NCI-H1436 (cell line): ENCODE data around the gene RSAD2.
"Not testable (repeated sequence)": the region's sequence is repeated elsewhere in the genome, so short reads cannot be mapped to it uniquely, and the experiment has no call there.

ENCODE experiments used
- DNase-seq: peaks from one replicate; lab custom pipeline; 2025; lab: John Stamatoyannopoulos, UW

Gene RSAD2

DNA sequence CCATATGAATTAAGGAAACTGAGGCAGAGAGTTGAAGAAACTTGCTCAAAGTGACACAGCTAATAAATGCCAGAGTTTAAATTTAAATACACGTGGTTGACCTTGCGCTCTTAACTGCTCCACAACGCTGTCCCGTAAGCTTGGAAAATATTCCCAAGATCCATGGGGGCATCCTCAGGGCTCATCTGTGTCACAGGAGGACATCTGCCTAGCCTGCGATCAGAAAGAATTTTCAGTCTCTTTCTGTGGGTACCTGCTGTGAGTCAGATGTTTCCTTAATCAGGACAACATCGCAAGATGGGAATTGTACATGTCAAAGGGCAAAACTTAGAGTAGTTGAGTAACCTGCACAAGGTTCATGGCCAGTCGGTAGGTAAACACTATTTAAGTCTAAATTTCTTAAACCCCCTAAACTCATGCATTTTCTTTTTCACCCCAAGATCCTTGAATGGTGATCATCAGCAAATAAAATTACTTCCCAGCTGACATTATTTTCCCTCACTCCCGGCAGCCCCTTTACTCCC lies 13.3 kb upstream of the RSAD2 start:
- no peak for DNase-seq

GRCh38 chr2:6864923-6865345 lies 12.6 kb upstream of the RSAD2 start:
- DNase-seq = no peak

GRCh38 chr2:6865346-6866274 lies 12.0 kb upstream of the RSAD2 start, which contains the start of gene CMPK2:
TSS of gene CMPK2 (minus strand) at chr2:6865907. CDS start at chr2:6865696, 211 bp downstream.
- peak; percentile 54 for DNase-seq

DNA sequence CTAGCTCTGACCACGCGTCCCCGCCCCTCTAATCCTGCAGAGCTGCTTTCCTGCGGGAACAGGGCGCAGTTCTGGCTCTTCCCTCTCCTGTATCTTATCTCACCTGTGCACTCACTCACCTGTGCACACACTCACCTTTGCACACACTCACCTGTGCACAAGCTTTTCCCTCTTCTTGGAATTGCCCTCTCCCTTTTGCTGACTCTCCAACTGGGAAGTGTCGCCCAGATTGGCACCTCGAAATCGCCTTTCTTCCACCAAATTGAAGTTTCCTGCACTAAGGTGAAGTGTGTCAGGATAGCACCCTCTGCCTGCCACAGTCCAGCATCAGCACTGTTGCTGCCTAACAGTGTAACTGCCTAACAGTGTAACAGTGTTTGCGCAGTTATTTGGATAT lies 11.3 kb upstream of the RSAD2 start:
- no peak for DNase-seq

DNA sequence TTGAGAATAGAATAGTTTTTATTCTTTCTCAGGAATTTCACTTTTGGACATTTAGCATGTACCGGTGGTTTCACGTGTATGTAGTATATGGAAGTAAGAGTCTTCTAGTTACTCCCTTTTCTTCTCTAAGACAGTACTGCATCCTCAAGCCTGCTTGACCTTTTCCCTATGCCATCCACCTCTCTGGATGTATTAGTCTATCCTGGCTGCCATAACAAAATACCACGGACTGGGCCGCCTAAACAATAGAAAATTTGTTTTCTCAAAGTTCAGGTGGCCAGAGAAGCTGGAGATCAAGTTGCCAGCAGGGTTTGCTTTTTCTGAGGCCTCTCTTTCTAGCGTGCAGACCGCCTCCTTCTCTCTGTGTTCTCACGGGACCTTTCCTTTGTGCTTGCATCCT lies 10.6 kb upstream of the RSAD2 start:
- DNase-seq = no peak

DNA sequence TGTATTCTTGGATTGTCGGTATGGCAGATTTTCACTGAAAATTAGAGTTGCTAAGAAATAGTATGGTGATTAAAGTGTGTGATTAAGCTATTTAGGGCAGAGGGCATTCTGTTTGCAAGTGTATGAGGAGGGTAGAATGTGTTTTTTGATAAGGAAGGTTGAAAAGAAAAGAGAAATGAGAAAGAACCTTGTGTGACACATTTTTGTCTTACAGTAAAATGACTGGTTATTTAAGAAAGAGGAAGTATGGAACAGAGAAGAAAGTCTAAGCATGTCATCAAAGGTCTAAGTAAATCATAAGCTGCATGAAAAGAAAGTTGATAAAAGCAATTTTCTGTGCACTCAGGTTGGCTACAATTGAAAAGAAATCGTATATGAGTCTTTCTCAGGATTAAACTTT lies 5.2 kb upstream of the RSAD2 start:
- no peak for DNase-seq

DNA sequence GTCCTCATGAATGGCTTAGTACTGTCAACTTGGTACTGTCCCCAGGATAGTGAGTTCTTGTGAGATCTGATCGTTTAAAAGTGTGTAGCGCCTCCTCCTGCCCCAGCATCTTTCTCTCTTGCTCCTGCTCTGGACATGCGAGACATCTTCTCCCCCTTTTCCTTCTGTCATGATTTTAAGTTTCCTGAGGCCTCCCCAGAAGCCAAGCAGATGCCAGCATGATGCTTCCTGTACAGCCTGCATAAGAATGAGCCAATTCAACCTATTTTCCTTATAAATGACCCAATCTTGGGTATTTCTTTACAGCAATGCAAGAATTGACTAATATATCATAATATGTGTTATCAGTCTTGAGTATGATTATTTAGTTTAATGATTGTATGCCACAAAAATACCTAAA lies 3.5 kb upstream of the RSAD2 start:
- DNase-seq = no peak

GRCh38 chr2:6876309-6876708 lies 1.3 kb upstream of the RSAD2 start:
- DNase-seq = no peak

DNA sequence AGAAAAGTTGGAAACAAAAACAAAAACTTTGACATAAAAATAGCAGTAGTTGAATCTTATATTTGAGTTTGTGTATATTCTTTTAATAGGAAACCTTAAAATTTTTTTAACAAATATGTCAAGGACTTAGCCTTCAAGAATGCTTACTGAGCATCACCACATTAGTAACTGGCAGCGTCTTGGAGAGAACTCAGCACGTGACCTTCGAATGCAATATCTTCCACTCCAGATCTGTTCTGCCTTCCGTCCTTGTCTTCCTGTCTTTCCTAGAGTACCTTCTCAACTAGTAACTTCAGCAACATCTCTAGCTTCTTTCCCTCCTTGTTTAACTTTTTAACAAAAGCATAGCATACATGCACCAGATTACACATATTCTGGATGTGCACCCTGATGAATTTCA lies 972 bp downstream of the RSAD2 start:
- DNase-seq = no peak

DNA sequence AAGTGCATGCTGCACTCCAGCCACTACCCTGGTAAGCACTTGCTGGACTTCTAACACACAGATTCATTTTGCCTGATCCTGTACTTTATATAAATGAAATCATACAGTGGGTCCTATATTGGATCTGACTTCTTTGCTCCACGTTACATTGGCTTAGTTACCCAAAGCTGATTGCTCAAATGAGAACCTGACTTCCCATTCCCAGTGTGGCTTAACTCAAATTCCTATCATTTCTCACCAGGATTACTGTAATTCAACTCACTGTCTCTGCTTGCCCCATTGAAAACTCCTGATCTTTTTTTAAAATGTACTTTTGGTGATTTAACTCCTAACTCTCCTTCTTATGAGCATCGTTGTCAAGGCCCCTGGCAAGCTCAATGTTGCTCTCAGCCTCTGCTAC lies 1.4 kb downstream of the RSAD2 start:
- DNase-seq = no peak

DNA sequence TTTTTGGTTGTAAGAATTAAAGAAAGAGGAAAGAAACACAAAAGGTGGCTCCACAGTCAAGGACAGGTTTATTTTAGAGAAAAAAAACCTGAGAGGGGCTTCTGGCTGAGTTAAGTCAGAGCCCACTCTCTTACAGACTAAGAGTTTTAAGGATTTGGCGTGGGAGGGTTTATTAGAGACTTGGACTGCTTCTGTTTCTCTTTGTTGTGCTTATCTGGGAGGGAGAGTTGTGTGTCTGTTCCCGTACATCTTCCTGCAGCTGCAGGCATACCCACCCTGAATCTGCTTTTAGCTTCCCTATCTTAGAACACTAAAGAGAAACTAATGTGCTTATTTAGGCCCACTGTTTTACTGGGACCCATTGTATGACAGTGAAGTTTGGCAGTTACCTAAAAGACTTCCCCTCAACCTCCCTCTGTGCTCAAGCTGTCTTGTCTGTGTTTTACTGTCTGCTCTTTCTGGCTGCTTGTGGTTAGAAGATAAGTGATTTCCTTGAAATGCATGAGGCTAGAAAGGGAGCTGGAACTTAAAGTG lies 2.7 kb downstream of the RSAD2 start:
- no peak for DNase-seq

DNA sequence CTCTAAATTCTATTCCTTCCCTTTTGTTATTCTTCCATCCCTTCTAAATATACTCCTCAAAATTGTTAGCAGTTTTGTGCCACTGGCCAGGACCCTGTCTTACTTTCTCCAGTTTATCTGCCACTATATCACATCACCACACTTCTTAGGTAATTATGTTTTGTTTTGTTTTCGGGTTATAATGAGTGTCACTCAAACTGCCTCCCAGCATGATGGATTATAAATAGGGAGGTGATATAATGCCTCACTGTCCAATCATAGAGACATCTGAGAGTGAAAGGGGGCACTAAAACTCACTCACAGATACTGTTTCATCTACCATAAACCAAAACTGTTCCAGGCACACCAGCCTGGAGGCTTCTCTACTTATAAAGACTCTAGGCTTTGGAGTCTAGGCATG lies 3.5 kb downstream of the RSAD2 start:
- DNase-seq = peak; percentile 31

DNA sequence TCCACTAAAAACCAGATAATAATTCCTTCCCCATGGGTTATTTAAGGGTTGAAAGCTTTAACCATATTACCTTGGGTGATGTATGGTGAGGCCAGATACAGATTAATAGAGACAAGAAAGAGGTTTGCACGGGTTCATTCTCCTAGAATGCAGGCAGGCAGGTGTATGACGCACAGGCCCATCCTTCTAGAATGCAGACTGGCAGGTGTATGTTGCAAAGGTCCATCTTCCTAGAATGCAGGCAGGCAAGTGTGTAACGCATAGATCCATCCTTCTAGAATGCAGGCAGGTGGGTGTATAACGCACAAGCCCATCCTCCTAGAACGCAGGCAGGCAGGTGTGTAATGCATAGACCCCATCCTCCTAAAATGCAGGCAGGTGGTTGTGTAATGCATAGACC lies 3.9 kb downstream of the RSAD2 start:
- no peak for DNase-seq

DNA sequence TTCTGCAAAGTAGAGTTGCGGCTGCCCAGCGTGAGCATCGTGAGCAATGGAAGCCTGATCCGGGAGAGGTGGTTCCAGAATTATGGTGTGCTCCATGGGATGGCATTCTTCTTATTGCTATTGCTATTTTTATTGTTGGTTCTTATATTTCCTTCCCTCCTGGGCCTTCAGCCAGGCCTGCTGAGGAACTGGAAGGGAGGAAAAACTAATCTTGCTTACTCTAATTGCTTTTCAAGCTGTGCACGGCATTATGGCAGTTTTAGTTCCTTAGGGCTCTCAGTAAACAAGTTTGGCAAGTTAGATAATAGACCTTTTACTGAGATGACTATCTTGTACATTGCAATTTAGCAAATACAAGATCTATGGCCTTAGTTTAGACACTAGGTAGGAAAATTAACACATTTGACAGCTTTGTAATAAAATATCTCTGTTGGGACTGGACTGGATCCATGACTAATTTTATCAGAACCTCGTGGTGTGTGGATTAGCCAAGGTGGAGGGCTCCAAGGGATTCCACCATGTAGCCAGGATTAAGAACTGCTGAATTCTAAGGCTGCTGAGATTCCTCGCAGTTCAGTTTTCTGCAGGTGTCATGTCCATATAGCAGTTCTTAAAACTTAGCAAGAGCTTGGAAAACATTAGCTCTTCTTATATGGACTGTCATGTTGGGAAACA lies 6.0 kb downstream of the RSAD2 start:
- DNase-seq = no peak

- no peak for DNase-seq
Measured at GRCh38 chr2:6885551-6885950, 8.0 kb downstream of the RSAD2 start.

- no peak for DNase-seq
Measured at GRCh38 chr2:6885968-6886367, 8.4 kb downstream of the RSAD2 start.

DNA sequence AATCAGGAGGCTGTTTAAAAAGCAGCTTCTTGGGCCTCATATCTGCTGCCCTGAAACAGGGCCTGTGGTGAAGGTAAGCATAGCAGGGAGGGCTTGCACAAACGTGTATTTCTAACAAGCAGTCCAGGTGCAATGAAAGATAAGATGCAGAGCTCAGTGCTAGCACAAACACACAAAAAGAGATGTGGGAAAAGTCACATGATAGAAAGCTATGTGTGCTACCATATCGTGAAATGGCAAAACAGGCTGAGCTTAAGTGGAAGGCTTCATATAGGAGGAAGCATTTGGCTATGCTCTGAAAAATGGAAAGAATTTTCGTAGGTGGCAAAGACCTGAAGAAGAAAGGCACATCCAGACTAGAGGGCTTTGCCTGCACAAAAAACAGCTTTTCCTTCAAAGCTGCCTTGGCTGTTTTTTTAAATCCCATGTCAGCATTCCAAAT lies 10.2 kb downstream of the RSAD2 start:
- no peak for DNase-seq

GRCh38 chr2:6888724-6889123 lies 11.1 kb downstream of the RSAD2 start:
- no peak for DNase-seq

DNA sequence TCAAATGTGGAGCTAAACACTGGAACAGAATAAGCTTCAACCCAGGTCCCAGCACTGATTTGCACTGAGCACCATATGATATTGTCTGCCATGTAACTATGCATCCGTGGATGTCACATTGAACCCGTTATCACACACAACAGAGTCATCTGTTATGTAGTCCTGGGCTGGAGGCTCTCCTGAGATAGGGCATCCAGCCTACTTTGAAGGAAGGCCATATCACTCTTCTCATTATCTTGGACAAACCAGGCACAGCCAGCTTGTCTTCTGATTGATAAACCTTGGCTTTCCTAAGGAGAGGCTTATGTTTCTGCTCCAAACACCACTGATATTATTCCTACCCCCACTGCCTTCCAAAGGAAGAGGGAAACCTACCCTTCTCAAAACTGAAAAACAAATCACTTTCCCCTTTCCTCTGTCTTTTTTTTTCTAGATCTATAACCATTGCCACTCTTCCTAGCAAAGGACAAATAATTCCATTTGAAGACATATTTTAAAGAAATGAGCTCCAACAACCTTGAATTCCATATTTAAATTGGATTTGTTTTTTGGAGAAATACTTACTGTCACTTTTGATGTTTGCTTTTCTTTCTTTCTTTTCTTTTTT lies 16.4 kb downstream of the RSAD2 start:
- DNase-seq = no peak

DNA sequence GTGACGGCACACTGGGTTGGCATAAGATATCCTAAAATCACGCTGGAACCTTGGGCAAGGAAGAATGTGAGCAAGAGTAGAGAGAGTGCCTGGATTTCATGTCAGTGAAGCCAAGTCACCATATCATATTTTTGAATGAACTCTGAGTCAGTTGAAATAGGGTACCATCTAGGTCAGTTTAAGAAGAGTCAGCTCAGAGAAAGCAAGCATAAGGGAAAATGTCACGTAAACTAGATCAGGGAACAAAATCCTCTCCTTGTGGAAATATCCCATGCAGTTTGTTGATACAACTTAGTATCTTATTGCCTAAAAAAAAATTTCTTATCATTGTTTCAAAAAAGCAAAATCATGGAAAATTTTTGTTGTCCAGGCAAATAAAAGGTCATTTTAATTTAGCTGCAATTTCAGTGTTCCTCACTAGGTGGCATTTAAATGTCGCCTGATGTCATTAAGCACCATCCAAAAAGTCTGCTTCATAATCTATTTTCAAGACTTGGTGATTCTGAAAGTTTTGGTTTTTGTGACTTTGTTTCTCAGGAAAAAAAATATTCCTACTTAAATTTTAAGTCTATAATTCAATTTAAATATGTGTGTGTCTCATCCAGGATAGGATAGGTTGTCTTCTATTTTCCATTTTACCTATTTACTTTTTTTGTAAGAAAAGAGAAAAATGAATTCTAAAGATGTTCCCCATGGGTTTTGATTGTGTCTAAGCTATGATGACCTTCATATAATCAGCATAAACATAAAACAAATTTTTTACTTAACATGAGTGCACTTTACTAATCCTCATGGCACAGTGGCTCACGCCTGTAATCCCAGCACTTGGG lies 19.6 kb downstream of the RSAD2 start:
- DNase-seq = no peak

GRCh38 chr2:6902581-6902980 lies 25.0 kb downstream of the RSAD2 start:
- DNase-seq = not testable (repeated sequence)
